Stimulated activated CD4-positive, alpha-beta T cell treated with anti-CD3 and anti-CD28 coated beads, Interleukin-12 subunit alpha, Interleukin-12 subunit beta, amount 100 ng/mL, for 48 hours (primary cell): Measurements from ENCODE around the gene LVRN.
"Not testable (repeated sequence)": the region's sequence is repeated elsewhere in the genome, so short reads cannot be mapped to it uniquely, and the experiment has no call there.

Source experiments
- DNase-seq, 3 donors: peaks; one replicate each; pipeline ENCODE4 v3.0.0-alpha.2; 2020; ENCODE audit warnings: low read depth in 2 of 3, low spot score in 1 of 3

Gene LVRN

GRCh38 chr5:115962239-115962564, at the start of gene LVRN:
Gene LVRN, plus strand, starts transcription at chr5:115962475. Its CDS starts 143 bp downstream, at chr5:115962618.
- no peak for DNase-seq

- DNase-seq = not testable (repeated sequence)
Observed at GRCh38 chr5:115913623-115914400, 48.5 kb upstream of the LVRN start.

GRCh38 chr5:115920171-115920725, 42.0 kb upstream of the LVRN start:
- no peak for DNase-seq

GRCh38 chr5:115928578-115929407, 33.5 kb upstream of the LVRN start:
- DNase-seq = not testable (repeated sequence)

- not testable (repeated sequence) for DNase-seq
Observed at GRCh38 chr5:115930171-115930570, 32.1 kb upstream of the LVRN start.

GRCh38 chr5:115930630-115931337, 31.5 kb upstream of the LVRN start:
- DNase-seq = no peak

GRCh38 chr5:115932991-115933390, 29.3 kb upstream of the LVRN start:
- DNase-seq = no peak

- DNase-seq = no peak
Observed at GRCh38 chr5:115934388-115934974, 27.8 kb upstream of the LVRN start.

- DNase-seq = no peak
Observed at GRCh38 chr5:115936031-115936430, 26.2 kb upstream of the LVRN start.

- DNase-seq = no peak
Observed at GRCh38 chr5:115939059-115939458, 23.2 kb upstream of the LVRN start.

- no peak for DNase-seq
Observed at GRCh38 chr5:115940080-115940810, 22.0 kb upstream of the LVRN start.

GRCh38 chr5:115941051-115941675, 21.1 kb upstream of the LVRN start:
- DNase-seq = no peak

- DNase-seq = no peak
Observed at GRCh38 chr5:115944501-115944900, 17.8 kb upstream of the LVRN start.

GRCh38 chr5:115946655-115947054, 15.6 kb upstream of the LVRN start:
- no peak for DNase-seq

- no peak for DNase-seq
Observed at GRCh38 chr5:115947260-115947659, 15.0 kb upstream of the LVRN start.

- DNase-seq = no peak
Observed at GRCh38 chr5:115948091-115948534, 14.2 kb upstream of the LVRN start.

- DNase-seq = no peak
Observed at GRCh38 chr5:115949096-115949495, 13.2 kb upstream of the LVRN start.

- DNase-seq = no peak
Observed at GRCh38 chr5:115952588-115952987, 9.7 kb upstream of the LVRN start.

- DNase-seq = no peak
Observed at GRCh38 chr5:115954144-115954543, 8.1 kb upstream of the LVRN start.

GRCh38 chr5:115956957-115957356, 5.3 kb upstream of the LVRN start:
- DNase-seq = no peak
